LNCAP (cell line): ENCODE data around the gene ASTL.

Experiments used
- TF ChIP-seq, protein P1 (sequence below): fragments of 450-650 bp; IDR thresholded peaks from 2 replicates; pipeline ENCODE4 v1.5.1; 2017; ENCODE audit warnings: mild to moderate bottlenecking

ASTL gene

GRCh38 chr2:96118698-96119388 is 19.5 kb downstream of the ASTL start:
- TF ChIP-seq, protein P1, sequence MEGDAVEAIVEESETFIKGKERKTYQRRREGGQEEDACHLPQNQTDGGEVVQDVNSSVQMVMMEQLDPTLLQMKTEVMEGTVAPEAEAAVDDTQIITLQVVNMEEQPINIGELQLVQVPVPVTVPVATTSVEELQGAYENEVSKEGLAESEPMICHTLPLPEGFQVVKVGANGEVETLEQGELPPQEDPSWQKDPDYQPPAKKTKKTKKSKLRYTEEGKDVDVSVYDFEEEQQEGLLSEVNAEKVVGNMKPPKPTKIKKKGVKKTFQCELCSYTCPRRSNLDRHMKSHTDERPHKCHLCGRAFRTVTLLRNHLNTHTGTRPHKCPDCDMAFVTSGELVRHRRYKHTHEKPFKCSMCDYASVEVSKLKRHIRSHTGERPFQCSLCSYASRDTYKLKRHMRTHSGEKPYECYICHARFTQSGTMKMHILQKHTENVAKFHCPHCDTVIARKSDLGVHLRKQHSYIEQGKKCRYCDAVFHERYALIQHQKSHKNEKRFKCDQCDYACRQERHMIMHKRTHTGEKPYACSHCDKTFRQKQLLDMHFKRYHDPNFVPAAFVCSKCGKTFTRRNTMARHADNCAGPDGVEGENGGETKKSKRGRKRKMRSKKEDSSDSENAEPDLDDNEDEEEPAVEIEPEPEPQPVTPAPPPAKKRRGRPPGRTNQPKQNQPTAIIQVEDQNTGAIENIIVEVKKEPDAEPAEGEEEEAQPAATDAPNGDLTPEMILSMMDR: no peak

DNA sequence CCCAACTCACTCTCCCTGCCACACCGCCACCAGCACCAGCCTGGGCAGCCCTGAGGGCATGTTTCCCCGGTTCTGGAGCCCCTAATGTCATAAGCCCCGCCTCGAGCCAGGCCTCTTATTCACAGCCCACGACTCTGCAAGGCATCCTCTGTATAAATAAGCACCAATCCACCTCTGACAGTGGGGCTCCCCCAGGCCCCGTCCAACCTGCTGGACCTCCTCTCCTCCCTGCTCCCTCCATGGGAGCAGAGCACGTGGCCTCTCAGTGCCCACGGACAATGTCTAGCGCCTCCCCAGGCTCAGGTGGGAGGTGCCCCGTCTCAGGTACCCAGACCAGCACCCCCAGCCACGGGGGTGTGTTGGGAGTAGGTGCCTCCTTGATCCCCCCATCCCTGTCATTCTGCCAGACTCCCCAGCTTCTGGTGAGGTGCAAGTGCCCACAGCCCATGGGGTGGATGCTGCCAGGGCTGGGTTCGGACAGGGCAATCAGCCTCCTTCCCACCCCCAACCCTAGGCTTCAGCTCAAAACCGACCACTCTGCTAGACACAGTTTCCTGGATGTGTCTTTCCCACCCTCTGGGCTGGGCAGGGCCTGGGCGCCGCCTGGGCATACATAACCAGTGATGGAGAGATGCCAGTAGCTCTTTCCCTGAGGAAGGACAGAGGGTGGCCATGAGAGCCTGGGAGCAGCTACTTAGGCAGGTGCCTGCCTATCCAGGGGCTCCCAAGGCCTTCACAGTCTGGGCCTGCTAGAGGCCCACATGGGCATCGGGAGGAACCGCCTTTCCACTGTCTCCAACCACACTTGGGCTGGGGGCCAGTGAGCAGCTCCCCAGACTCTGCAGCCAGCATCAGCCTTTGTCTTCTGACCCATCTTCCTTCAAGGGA is 20.4 kb downstream of the ASTL start:
- TF ChIP-seq, protein P1: no peak

DNA sequence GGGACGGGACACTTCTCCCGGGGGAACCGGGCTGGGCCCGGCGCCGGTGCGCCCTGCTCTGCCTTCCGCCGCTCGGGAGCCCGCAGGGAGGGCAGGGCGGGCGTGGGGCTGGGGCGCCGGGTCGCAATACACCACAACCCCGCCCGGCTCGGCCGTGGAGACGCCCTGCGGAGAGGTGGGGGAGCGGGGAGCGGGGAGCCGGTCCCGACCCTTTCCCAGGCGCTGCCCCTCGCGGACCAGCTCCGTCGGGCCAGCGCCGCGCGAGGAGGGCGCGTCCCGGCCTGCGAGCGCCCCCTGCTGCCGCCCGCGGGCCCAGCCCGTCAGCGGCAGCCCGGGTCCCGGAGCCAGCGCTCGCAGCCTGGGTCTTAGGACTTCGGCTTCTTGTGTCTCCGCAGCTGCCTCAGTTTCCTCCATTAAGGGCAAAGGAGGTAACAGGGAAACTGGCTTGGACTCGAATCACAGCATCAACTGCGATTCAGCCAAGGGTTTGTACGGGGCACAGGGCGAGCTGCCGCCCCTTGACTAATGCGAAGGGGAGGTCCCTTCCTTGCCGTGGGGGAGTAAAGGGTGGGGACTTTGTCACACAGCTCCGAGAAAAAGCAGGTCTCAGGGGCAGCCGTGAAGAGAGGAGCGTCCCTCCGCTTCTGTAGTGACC is 21.3 kb downstream of the ASTL start:
- TF ChIP-seq, protein P1: peak; percentile 84

- TF ChIP-seq, protein P1: no peak
Measured at GRCh38 chr2:96116424-96116878, 21.9 kb downstream of the ASTL start, which contains the start of gene ADRA2B. ADRA2B (minus strand) TSS chr2:96116571; CDS start chr2:96116149, 422 bp downstream.

- TF ChIP-seq, protein P1: no peak
Measured at GRCh38 chr2:96115631-96116423, 22.5 kb downstream of the ASTL start.

- TF ChIP-seq, protein P1: no peak
Measured at GRCh38 chr2:96114903-96115581, 23.3 kb downstream of the ASTL start.
